ENCODE measurements around the gene B3GNT2. TPM values are rescaled to one million over a fixed set of nuclear protein-coding genes. Genes with fewer than 3 reads are reported as not detected.

B3GNT2 gene
- total RNA-seq, 1 donor from 2014 or later: 23.8 TPM

DNA sequence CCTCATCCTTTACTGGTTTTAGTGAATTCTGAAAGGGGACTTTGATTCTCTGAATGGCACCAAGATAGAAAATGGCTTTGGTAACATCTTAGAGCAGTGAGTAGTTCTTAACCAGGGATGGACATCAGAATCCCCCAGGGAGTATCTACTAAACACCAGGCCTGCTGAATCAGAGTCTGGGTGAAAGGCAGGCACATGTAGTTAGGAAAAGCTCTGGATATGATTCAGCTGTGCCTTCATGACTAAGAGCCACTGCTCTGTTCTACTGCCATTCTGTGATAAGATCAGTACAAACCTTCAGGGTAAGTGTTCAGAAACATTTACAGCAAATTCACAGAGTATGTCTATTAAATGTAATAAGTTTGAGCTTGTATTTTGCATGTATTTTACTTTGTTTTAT lies 46.2 kb upstream of the B3GNT2 start:
- FAIRE-seq (peak; percentile 97), DNase-seq (ENCODE audit: low read depth) (peak; percentile 93)
- Mint-ChIP-seq H3K36me3 (ENCODE audit: low read depth, unreplicated experiment) (no peaks in the 10 kb centered on the region), H3K4me3 (ENCODE audit: unreplicated experiment) (no peak overlapping the region), H3K4me1 (ENCODE audit: low read depth, unreplicated experiment) (peaks cover 27% of the 10 kb centered on the region), H3K27me3 (ENCODE audit: low read depth, unreplicated experiment) (no peaks in the 10 kb centered on the region), H3K9me3 (ENCODE audit: unreplicated experiment) (no peaks in the 10 kb centered on the region), H3K27ac (ENCODE audit: unreplicated experiment) (no peak overlapping the region)
- H3K4me1 ChIP-seq (ENCODE audit: insufficient read depth, low read length): peaks cover 27% of the 10 kb centered on the region
- H3K9me3 ChIP-seq (ENCODE audit: insufficient read depth, low read depth, low read length): no peaks in the 10 kb centered on the region
- H2AFZ ChIP-seq (ENCODE audit: low read depth, low read length): no peak overlapping the region
- H3K9ac ChIP-seq (ENCODE audit: low read length): no peak overlapping the region
- no peak overlapping the region for H3K4me3 ChIP-seq (ENCODE audit: insufficient read depth, low read depth, low read length)
- no peaks in the 10 kb centered on the region for H3K79me2 ChIP-seq (ENCODE audit: insufficient read depth, low read length)
- peak overlapping the region; percentile 32 for H3K27ac ChIP-seq (ENCODE audit: low read depth, low read length)
- no peak for TF ChIP-seq EZH2 (IDR thresholded peaks at IDR 0.05; ENCODE audit: insufficient read depth, low read length)
- TF ChIP-seq, protein P1, sequence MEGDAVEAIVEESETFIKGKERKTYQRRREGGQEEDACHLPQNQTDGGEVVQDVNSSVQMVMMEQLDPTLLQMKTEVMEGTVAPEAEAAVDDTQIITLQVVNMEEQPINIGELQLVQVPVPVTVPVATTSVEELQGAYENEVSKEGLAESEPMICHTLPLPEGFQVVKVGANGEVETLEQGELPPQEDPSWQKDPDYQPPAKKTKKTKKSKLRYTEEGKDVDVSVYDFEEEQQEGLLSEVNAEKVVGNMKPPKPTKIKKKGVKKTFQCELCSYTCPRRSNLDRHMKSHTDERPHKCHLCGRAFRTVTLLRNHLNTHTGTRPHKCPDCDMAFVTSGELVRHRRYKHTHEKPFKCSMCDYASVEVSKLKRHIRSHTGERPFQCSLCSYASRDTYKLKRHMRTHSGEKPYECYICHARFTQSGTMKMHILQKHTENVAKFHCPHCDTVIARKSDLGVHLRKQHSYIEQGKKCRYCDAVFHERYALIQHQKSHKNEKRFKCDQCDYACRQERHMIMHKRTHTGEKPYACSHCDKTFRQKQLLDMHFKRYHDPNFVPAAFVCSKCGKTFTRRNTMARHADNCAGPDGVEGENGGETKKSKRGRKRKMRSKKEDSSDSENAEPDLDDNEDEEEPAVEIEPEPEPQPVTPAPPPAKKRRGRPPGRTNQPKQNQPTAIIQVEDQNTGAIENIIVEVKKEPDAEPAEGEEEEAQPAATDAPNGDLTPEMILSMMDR (IDR thresholded peaks at IDR 0.05; ENCODE audit: insufficient read depth, low read depth, low read length): no peak
- H3K27me3 ChIP-seq (ENCODE audit: insufficient read depth, low read length): no peaks in the 10 kb centered on the region
- H4K20me1 ChIP-seq (ENCODE audit: insufficient read depth, low read length): no peaks in the 10 kb centered on the region
- H3K4me2 ChIP-seq (ENCODE audit: low read length): peak overlapping the region; percentile 21
- H3K36me3 ChIP-seq (ENCODE audit: insufficient read depth, low read length): no peaks in the 10 kb centered on the region

DNA sequence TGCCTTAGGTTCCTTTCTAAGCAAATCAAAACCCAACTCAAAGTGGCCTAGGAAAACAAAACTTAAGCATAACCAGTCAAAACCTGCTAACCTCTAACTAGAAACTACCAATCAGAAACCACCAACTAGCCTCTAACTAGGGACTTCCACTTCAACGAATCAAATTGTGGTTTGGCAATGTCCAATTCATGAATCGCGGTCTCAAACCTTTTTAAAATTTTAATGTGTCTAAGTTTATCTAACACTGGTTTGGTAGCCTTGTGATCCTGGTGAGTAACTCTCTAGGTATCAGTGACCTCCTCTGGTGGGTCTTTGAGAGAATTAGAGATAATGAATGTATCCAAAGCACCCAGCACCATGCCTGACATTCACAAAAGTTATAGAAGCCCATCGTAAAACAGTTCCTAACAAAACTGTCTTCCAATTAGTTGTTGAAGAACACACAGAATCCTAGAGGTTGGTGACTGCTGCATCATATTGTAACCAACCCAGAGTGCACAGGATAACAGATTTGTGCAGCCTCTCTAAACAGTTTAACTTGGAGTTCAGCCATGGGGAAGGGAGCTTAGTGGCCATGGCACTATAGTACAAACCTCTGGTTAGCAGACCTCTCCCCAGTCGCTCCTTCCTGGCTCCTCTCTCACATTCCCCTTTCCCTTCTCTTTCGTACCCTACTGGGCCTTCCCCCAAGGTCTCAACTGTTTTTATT lies 45.2 kb upstream of the B3GNT2 start:
- DNase-seq (ENCODE audit: low read depth) (peak; percentile 87), FAIRE-seq (no peak)
- Histone ChIP-seq H3K4me2 (ENCODE audit: low read length) (peak overlapping the region; percentile 12), H3K9me3 (ENCODE audit: insufficient read depth, low read depth, low read length) (no peaks in the 10 kb centered on the region), H2AFZ (ENCODE audit: low read depth, low read length) (no peak overlapping the region), H4K20me1 (ENCODE audit: insufficient read depth, low read length) (no peaks in the 10 kb centered on the region), H3K36me3 (ENCODE audit: insufficient read depth, low read length) (no peaks in the 10 kb centered on the region), H3K4me1 (ENCODE audit: insufficient read depth, low read length) (peaks cover 27% of the 10 kb centered on the region), H3K79me2 (ENCODE audit: insufficient read depth, low read length) (no peaks in the 10 kb centered on the region), H3K27ac (ENCODE audit: low read depth, low read length) (peak overlapping the region; percentile 43), H3K4me3 (ENCODE audit: insufficient read depth, low read depth, low read length) (no peak overlapping the region), H3K9ac (ENCODE audit: low read length) (no peak overlapping the region), H3K27me3 (ENCODE audit: insufficient read depth, low read length) (no peaks in the 10 kb centered on the region)
- H3K36me3 Mint-ChIP-seq (ENCODE audit: low read depth, unreplicated experiment): no peaks in the 10 kb centered on the region
- H3K4me3 Mint-ChIP-seq (ENCODE audit: unreplicated experiment): no peak overlapping the region
- H3K4me1 Mint-ChIP-seq (ENCODE audit: low read depth, unreplicated experiment): peaks cover 27% of the 10 kb centered on the region
- H3K9me3 Mint-ChIP-seq (ENCODE audit: unreplicated experiment): no peaks in the 10 kb centered on the region
- peak overlapping the region; percentile 42 for H3K27ac Mint-ChIP-seq (ENCODE audit: unreplicated experiment)
- no peak for TF ChIP-seq EZH2 (IDR thresholded peaks at IDR 0.05; ENCODE audit: insufficient read depth, low read length)
- TF ChIP-seq, protein P1 (IDR thresholded peaks at IDR 0.05; ENCODE audit: insufficient read depth, low read depth, low read length): no peak
- H3K27me3 Mint-ChIP-seq (ENCODE audit: low read depth, unreplicated experiment): no peaks in the 10 kb centered on the region

DNA sequence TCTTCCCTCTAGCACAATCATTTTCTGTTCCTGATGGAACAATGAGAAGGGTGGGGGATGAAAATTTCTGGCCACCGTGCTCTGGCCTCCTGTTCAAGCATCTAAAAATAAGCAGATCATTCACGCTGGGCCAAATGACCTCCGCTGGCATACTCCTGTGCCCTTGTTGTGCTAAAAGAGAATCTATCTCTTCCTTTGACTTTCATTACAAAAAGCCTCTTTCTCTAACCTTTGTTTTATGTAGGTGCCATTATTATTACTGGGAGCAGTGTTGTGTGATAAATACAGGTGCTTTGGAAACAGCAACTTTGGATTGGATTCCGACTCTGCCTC lies 44.6 kb upstream of the B3GNT2 start:
- Histone ChIP-seq H3K36me3 (ENCODE audit: insufficient read depth, low read length) (no peaks in the 10 kb centered on the region), H3K9ac (ENCODE audit: low read length) (no peak overlapping the region), H3K79me2 (ENCODE audit: insufficient read depth, low read length) (no peaks in the 10 kb centered on the region), H3K27me3 (ENCODE audit: insufficient read depth, low read length) (no peaks in the 10 kb centered on the region), H3K4me1 (ENCODE audit: insufficient read depth, low read length) (peaks cover 27% of the 10 kb centered on the region), H2AFZ (ENCODE audit: low read depth, low read length) (no peak overlapping the region), H3K4me3 (ENCODE audit: insufficient read depth, low read depth, low read length) (no peak overlapping the region), H4K20me1 (ENCODE audit: insufficient read depth, low read length) (no peaks in the 10 kb centered on the region), H3K9me3 (ENCODE audit: insufficient read depth, low read depth, low read length) (no peaks in the 10 kb centered on the region), H3K4me2 (ENCODE audit: low read length) (peak overlapping the region; percentile 12), H3K27ac (ENCODE audit: low read depth, low read length) (peak overlapping the region; percentile 43)
- Mint-ChIP-seq H3K27me3 (ENCODE audit: low read depth, unreplicated experiment) (no peaks in the 10 kb centered on the region), H3K4me1 (ENCODE audit: low read depth, unreplicated experiment) (peaks cover 27% of the 10 kb centered on the region), H3K4me3 (ENCODE audit: unreplicated experiment) (no peak overlapping the region), H3K9me3 (ENCODE audit: unreplicated experiment) (no peaks in the 10 kb centered on the region), H3K36me3 (ENCODE audit: low read depth, unreplicated experiment) (no peaks in the 10 kb centered on the region), H3K27ac (ENCODE audit: unreplicated experiment) (peak overlapping the region; percentile 42)
- FAIRE-seq: no peak
- TF ChIP-seq, protein P1 (IDR thresholded peaks at IDR 0.05; ENCODE audit: insufficient read depth, low read depth, low read length): no peak
- no peak for TF ChIP-seq EZH2 (IDR thresholded peaks at IDR 0.05; ENCODE audit: insufficient read depth, low read length)
- no peak for DNase-seq (ENCODE audit: low read depth)
